Breast epithelium (tissue), 3 donors: ENCODE data around the gene RHOG.

Experiments
- POLR2A ChIP-seq: fragments of 450-650 bp; IDR thresholded peaks from one replicate; pipeline ENCODE4 v1.6.1; 2016; ENCODE audit warnings: antibody characterized with exemption, mild to moderate bottlenecking, moderate library complexity
- POLR2AphosphoS5 ChIP-seq, 3 donors: sonication (generic); formaldehyde crosslinking; IDR thresholded peaks; one replicate each; pipeline ENCODE4 v1.6.1; 2017; ENCODE audit warnings: antibody characterized with exemption in 3 of 3
- TF ChIP-seq, protein P1 (sequence below), 3 donors: fragments of 450-650 bp; IDR thresholded peaks; one replicate each; pipeline ENCODE4 v1.5.1; 2016 to 2017; ENCODE audit warnings: antibody characterized with exemption in 3 of 3, mild to moderate bottlenecking in 3 of 3, moderate library complexity in 3 of 3

GRCh38 chr11:3817181-3817800 lies 23.5 kb downstream of the RHOG start:
- TF ChIP-seq, protein P1, sequence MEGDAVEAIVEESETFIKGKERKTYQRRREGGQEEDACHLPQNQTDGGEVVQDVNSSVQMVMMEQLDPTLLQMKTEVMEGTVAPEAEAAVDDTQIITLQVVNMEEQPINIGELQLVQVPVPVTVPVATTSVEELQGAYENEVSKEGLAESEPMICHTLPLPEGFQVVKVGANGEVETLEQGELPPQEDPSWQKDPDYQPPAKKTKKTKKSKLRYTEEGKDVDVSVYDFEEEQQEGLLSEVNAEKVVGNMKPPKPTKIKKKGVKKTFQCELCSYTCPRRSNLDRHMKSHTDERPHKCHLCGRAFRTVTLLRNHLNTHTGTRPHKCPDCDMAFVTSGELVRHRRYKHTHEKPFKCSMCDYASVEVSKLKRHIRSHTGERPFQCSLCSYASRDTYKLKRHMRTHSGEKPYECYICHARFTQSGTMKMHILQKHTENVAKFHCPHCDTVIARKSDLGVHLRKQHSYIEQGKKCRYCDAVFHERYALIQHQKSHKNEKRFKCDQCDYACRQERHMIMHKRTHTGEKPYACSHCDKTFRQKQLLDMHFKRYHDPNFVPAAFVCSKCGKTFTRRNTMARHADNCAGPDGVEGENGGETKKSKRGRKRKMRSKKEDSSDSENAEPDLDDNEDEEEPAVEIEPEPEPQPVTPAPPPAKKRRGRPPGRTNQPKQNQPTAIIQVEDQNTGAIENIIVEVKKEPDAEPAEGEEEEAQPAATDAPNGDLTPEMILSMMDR (IDR thresholded peaks at IDR 0.05), result no peak
- no peak for TF ChIP-seq POLR2AphosphoS5 (IDR thresholded peaks at IDR 0.05)
- TF ChIP-seq POLR2A, result no peak
